Measurements from ENCODE around the gene ZNF619.

The ZNF619 gene

DNA sequence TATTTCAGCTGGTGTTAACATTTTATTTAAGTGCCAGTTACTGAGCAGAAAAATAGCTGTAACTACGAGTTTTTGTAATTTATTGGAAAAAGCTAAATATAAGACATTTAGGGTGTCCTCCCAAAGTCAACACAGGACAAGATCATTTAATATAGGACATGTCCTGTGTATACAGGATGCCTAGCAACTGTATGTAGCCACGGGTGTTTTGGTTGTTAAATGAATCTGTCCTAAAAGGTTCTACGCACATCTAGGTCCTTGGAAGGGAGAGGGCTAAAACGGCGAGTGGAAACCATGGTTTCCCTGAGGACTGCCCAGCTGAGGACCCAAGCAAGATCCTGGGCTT is 47.3 kb downstream of the ZNF619 start:
- no peaks in the 10 kb centered on the region for H3K27me3 ChIP-seq (ENCODE audit: insufficient read depth, low read length)
- H3K4me1 ChIP-seq (ENCODE audit: insufficient read depth, low read length): peaks cover 14% of the 10 kb centered on the region
- peaks cover 24% of the 10 kb centered on the region for H3K36me3 ChIP-seq (ENCODE audit: insufficient read depth, low read length)
- peak overlapping the region; percentile 70 for H3K4me3 ChIP-seq (ENCODE audit: low read length)
- H2AFZ ChIP-seq (ENCODE audit: low read depth, low read length): peak overlapping the region; percentile 63
- H3K9me3 ChIP-seq (ENCODE audit: low read length): peaks cover 3% of the 10 kb centered on the region

DNA sequence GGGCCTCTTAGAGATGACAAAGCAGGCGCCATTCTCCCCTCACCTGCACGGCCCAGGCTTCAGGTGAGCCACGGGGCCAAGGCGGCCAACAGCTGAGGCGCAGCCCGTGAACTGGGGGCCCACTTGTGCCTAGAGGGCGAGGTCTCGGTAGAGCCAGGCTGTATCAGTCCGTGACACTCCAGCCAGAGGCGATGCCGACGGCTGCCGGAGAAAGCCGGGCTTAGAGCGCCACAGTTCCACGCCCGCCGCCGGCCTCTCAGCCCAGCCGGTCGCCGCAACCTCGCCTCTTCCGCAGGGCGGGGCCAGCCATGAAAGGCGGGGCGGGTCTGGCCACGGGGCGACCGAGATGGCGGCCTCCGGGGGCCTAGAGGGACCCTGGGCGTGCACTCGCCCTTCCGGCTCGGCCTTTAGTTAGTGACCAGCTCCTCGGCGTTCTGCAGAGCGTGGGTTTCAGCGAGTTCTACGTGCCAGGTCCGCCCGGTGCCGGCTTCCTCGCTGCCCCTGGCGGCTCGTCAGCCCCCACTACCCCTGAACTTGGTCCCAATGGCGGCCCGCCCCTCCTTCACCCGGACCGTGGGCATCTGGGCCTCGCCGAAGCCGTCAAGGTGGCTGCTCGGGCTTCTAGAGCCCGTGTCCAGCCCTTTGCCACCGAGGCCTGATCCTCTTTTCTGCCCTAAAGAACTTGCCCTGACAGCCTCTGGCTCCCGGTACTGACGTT is 47.8 kb downstream of the ZNF619 start, which contains the start of gene ZNF621:
TSS of gene ZNF621 (plus strand) at position 393 of the 718 bp plus-strand sequence. CDS start 881 bp downstream, outside the sequence.
- Histone ChIP-seq H3K4me1 (ENCODE audit: insufficient read depth, low read length) (peaks cover 14% of the 10 kb centered on the region), H3K4me3 (ENCODE audit: low read length) (peak within 1 kb of the TSS; percentile 70), H3K9me3 (ENCODE audit: low read length) (peaks cover 3% of the 10 kb centered on the region), H3K27me3 (ENCODE audit: insufficient read depth, low read length) (no peaks in the 10 kb centered on the region), H3K36me3 (ENCODE audit: insufficient read depth, low read length) (peaks cover 29% of the 10 kb centered on the region), H2AFZ (ENCODE audit: low read depth, low read length) (peak within 1 kb of the TSS; percentile 63)

DNA sequence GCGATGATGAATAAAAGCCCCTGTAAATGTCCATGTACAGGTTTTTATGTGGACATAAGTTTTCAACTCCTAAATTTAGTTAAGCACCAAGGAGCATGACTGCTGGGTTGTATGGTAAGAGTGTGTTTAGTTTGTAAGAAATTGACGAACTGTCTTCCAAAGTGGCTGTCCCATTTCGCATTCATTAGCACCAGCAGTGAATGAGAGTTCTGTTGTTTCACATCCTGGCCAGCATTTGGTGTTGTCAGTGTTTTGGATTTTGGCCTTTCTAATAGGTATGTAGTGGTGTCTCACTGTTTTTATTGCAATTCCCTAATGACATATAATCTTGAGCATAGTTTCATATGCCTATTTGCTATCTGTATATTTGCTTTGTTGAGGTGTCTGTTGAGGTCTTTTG is 51.5 kb downstream of the ZNF619 start:
- Histone ChIP-seq H3K27me3 (ENCODE audit: insufficient read depth, low read length) (no peaks in the 10 kb centered on the region), H3K36me3 (ENCODE audit: insufficient read depth, low read length) (peaks cover 65% of the 10 kb centered on the region), H2AFZ (ENCODE audit: low read depth, low read length) (no peak overlapping the region), H3K9me3 (ENCODE audit: low read length) (peaks cover 30% of the 10 kb centered on the region), H3K4me1 (ENCODE audit: insufficient read depth, low read length) (peaks cover 14% of the 10 kb centered on the region), H3K4me3 (ENCODE audit: low read length) (no peak overlapping the region)

DNA sequence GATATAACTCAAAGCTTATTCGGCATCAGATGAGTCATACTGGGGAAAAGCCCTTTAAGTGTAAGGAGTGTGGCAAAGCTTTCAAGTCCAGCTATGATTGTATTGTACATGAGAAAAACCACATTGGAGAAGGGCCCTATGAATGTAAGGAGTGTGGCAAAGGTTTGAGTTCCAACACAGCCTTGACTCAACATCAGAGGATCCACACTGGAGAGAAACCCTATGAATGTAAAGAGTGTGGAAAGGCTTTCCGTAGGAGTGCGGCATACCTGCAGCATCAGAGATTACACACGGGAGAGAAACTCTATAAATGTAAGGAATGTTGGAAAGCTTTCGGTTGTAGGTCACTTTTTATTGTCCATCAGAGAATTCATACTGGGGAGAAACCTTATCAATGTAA is 55.3 kb downstream of the ZNF619 start:
- Histone ChIP-seq H3K36me3 (ENCODE audit: insufficient read depth, low read length) (peaks cover 87% of the 10 kb centered on the region), H3K27me3 (ENCODE audit: insufficient read depth, low read length) (no peaks in the 10 kb centered on the region), H2AFZ (ENCODE audit: low read depth, low read length) (no peak overlapping the region), H3K9me3 (ENCODE audit: low read length) (peaks cover 43% of the 10 kb centered on the region), H3K4me1 (ENCODE audit: insufficient read depth, low read length) (no peaks in the 10 kb centered on the region), H3K4me3 (ENCODE audit: low read length) (no peak overlapping the region)

DNA sequence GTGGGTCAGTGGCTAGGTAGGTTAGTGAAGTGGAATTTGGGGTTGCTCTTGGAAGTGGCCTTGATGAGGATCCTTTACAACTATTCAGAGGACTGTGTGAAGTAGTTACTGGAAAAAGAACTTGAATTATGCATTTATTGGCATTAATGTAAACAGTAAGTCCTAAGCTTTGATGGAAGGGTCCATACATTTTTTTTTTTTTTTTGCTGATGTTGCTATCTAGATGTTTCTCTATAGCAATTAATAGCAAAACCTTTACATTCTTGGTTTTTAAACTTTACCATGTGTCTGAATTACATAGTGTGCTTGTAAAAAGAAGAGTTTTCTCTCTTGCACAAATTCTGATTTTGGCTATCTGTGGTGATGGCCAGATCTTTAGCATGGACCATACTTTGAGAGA is 57.4 kb downstream of the ZNF619 start:
- Histone ChIP-seq H3K36me3 (ENCODE audit: insufficient read depth, low read length) (peaks cover 81% of the 10 kb centered on the region), H3K4me1 (ENCODE audit: insufficient read depth, low read length) (no peaks in the 10 kb centered on the region), H3K9me3 (ENCODE audit: low read length) (peaks cover 53% of the 10 kb centered on the region)

More for the DNA sequence above, 57.4 kb downstream of the ZNF619 start:
- no peak overlapping the region for H3K4me3 ChIP-seq (ENCODE audit: low read length)
- no peak overlapping the region for H2AFZ ChIP-seq (ENCODE audit: low read depth, low read length)
- no peaks in the 10 kb centered on the region for H3K27me3 ChIP-seq (ENCODE audit: insufficient read depth, low read length)

All from neuron (in vitro differentiated cells).